HepG2 (cell line): ENCODE data around the gene DGCR8. TPM values are rescaled to one million over a fixed set of nuclear protein-coding genes. Genes with fewer than 3 reads are reported as not detected.

ENCODE experiments used
- FOXC1 ChIP-seq: sonication (generic); formaldehyde crosslinking; IDR thresholded peaks from 2 replicates; pipeline ENCODE4 v1.8.0; 2022; ENCODE audit warnings: mild to moderate bottlenecking, missing genetic modification reagents, borderline replicate concordance
- KIAA2018 ChIP-seq: sonication (generic); formaldehyde crosslinking; IDR thresholded peaks from 2 replicates; pipeline ENCODE4 v1.5.0; 2020; ENCODE audit warnings: mild to moderate bottlenecking, missing genetic modification reagents, borderline replicate concordance
- PHF20 ChIP-seq: sonication (generic); formaldehyde crosslinking; IDR thresholded peaks from 2 replicates; pipeline ENCODE4 v1.5.0; 2020; ENCODE audit warnings: mild to moderate bottlenecking, missing genetic modification reagents
- ZNF577 ChIP-seq: sonication (generic); formaldehyde crosslinking; IDR thresholded peaks from 2 replicates; pipeline ENCODE4 v1.4.0; 2020; ENCODE audit warnings: mild to moderate bottlenecking, low read depth, missing genetic modification reagents, borderline replicate concordance
- polyA plus RNA-seq, 8 experiments: library from polyadenylated mRNA; depleted of rRNA in 3 of 8; stranded (reverse) in 7 of 8; unstranded in 1 of 8; fragments of >200 nt; fragmentation: Illumina TruSeq in 4 of 8; extraction: Trizol in 4 of 8; gene quantifications; 2 replicates each; pipeline versions ENCODE4 v1.2.1 to v1.2.3, GENCODE V29; 2011 to 2016; ENCODE audit warnings: low read depth in 4 of 8, missing spikeins in 1 of 8, mixed read lengths in 1 of 8; ENCODE audit not compliant: insufficient read depth in 1 of 8
- total RNA-seq, 5 experiments: library from RNA; depleted of rRNA; stranded (reverse); fragments of >200 nt; fragmentation: Illumina TruSeq; extraction: Trizol; gene quantifications; 2 replicates each; pipeline ENCODE4 v1.2.3, GENCODE V29; 2016; ENCODE audit warnings: low read depth in 1 of 5
- TF ChIP-seq, protein P1 (sequence below): sonication (generic); formaldehyde crosslinking; IDR thresholded peaks from 2 replicates; pipeline ENCODE4 v1.8.0; 2022; ENCODE audit warnings: missing genetic modification reagents, mild to moderate bottlenecking, borderline replicate concordance

Gene DGCR8
- total and polyA plus RNA-seq, 2 of the 13 experiments (the other 11 are each of a cell fraction or from before 2014, with no cell fraction given) = 10.2 to 23.2 TPM

GRCh38 chr22:20138868-20139267, 58.8 kb downstream of the DGCR8 start (continued):
- TF ChIP-seq, protein P1, sequence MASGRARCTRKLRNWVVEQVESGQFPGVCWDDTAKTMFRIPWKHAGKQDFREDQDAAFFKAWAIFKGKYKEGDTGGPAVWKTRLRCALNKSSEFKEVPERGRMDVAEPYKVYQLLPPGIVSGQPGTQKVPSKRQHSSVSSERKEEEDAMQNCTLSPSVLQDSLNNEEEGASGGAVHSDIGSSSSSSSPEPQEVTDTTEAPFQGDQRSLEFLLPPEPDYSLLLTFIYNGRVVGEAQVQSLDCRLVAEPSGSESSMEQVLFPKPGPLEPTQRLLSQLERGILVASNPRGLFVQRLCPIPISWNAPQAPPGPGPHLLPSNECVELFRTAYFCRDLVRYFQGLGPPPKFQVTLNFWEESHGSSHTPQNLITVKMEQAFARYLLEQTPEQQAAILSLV = no peak
- TF ChIP-seq PHF20 (CRISPR knock-in tag) = no peak
- no peak for TF ChIP-seq ZNF577
- no peak for TF ChIP-seq KIAA2018 (CRISPR knock-in tag)
- no peak for TF ChIP-seq FOXC1
